ENCODE data around the gene SCN2B.

Gene SCN2B

GRCh38 chr11:118152020-118152551 lies 24.4 kb downstream of the SCN2B start:
- no peak for FAIRE-seq

- no peak for FAIRE-seq
Measured at GRCh38 chr11:118151431-118151830, 25.0 kb downstream of the SCN2B start.

GRCh38 chr11:118149493-118149892 lies 26.9 kb downstream of the SCN2B start:
- no peak for FAIRE-seq

- no peak for FAIRE-seq
Measured at GRCh38 chr11:118148856-118149255, 27.6 kb downstream of the SCN2B start.

GRCh38 chr11:118148240-118148639 lies 28.2 kb downstream of the SCN2B start:
- no peak for FAIRE-seq

- no peak for FAIRE-seq
Measured at GRCh38 chr11:118147502-118147901, 28.9 kb downstream of the SCN2B start.

- no peak for FAIRE-seq
Measured at GRCh38 chr11:118146554-118146953, 29.9 kb downstream of the SCN2B start.

GRCh38 chr11:118145285-118146227 lies 30.9 kb downstream of the SCN2B start:
- FAIRE-seq: no peak

- no peak for FAIRE-seq
Measured at GRCh38 chr11:118144301-118145268, 31.9 kb downstream of the SCN2B start.

GRCh38 chr11:118143661-118144185 lies 32.7 kb downstream of the SCN2B start:
- no peak for FAIRE-seq

GRCh38 chr11:118142809-118143208 lies 33.6 kb downstream of the SCN2B start:
- FAIRE-seq: no peak

- FAIRE-seq: no peak
Measured at GRCh38 chr11:118142081-118142480, 34.4 kb downstream of the SCN2B start.

- no peak for FAIRE-seq
Measured at GRCh38 chr11:118139578-118139977, 36.9 kb downstream of the SCN2B start.

GRCh38 chr11:118138839-118139420 lies 37.5 kb downstream of the SCN2B start:
- FAIRE-seq: no peak

GRCh38 chr11:118136801-118137200 lies 39.6 kb downstream of the SCN2B start:
- FAIRE-seq: no peak

GRCh38 chr11:118136341-118136740 lies 40.1 kb downstream of the SCN2B start:
- FAIRE-seq: no peak

GRCh38 chr11:118135796-118136165 lies 40.7 kb downstream of the SCN2B start:
- no peak for FAIRE-seq

- FAIRE-seq: no peak
Measured at GRCh38 chr11:118135051-118135795, 41.2 kb downstream of the SCN2B start.

- FAIRE-seq: no peak
Measured at GRCh38 chr11:118133816-118134215, 42.6 kb downstream of the SCN2B start.

GRCh38 chr11:118132385-118133151 lies 43.9 kb downstream of the SCN2B start:
- FAIRE-seq: no peak

Measured in A204.1 (cell line).